ENCODE results near the gene VAMP1.
"Not testable (repeated sequence)": the region's sequence is repeated elsewhere in the genome, so short reads cannot be mapped to it uniquely, and the experiment has no call there.

The VAMP1 gene

DNA sequence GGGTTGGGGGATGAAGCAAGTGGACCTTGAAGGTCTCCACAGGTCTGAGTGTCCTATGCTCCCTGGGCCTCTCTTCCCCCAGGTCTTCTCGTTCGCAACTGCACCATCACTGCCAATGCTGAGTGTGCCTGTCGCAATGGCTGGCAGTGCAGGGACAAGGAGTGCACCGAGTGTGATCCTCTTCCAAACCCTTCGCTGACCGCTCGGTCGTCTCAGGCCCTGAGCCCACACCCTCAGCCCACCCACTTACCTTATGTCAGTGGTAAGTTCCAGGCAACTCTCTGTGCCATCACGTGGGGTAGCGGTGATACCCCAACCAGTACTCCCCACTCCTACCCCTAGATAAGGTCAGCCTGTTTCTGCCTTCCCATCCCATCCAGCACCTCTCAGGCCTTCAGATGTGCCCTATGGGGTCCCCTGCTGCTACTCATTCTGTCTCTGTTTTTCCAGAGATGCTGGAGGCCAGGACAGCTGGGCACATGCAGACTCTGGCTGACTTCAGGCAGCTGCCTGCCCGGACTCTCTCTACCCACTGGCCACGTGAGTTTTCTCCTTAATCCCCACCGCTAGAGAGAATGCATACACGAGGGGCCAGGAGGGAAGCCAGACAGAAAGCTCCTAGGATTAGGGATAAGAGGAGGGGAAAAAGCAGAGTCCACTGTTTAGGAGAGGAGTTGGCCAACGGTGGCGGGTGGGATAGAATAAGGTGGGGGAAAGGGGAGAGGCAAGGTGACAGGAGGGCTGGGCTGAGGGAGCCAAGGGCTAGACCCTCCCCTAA lies 20.2 kb downstream of the VAMP1 start:
- DNase-seq: no peak

DNA sequence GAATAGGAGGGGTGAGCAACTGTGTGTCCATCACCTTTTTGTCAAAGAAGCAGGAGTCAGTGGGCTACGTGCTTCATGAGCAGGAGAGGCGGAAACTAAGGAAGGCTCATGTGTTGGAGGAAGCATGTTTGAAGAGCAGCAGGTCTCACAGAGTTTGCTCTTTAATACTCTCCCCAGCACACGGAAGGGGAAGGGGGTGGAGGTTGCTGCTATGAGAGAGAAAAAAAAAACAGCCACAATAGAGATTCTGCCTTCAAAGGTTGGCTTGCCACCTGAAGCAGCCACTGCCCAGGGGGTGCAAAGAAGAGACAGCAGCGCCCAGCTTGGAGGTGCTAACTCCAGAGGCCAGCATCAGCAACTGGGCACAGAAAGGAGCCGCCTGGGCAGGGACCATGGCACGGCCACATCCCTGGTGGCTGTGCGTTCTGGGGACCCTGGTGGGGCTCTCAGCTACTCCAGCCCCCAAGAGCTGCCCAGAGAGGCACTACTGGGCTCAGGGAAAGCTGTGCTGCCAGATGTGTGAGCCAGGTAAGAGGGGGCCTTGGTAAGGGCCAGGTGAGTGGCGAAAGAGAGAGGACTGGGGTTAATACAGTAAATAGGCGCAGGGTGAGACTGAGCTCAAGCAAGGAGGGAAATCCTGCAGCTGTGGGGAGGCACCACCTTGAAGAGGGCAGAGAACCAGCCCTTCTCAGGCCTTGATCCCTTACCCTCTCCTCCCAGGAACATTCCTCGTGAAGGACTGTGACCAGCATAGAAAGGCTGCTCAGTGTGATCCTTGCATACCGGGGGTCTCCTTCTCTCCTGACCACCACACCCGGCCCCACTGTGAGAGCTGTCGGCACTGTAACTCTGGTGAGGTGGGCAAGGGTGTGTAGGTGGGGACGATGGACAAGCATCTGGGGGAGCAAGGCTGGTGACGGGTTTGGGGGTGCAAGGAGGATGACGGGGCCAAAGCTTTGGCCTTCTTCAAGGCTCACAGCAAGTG lies 25.5 kb downstream of the VAMP1 start, which contains the start of gene CD27:
Gene CD27 (plus strand): TSS at position 252 of the 985 bp plus-strand sequence. CDS start 141 bp downstream, at position 393.
- no peak for DNase-seq

DNA sequence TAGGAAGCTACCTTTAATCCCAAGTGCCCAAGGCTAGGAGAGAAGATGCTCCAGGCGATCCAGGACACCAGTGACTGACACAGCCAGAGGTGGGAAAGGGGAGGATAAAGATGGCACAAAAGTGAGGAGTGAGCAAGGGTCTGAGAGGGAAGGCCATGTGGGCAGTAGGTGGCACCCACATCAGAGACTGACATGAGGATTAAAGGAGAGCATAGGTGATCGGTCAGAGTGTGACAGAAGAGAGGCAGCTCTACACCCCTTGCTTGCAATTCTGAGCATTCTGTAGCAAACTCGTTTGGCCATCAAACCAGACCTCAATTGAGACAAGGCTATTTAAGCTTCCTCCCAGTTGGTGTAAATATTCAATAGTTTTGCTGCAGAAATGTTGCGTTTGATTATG lies 26.4 kb downstream of the VAMP1 start:
- DNase-seq: no peak

DNA sequence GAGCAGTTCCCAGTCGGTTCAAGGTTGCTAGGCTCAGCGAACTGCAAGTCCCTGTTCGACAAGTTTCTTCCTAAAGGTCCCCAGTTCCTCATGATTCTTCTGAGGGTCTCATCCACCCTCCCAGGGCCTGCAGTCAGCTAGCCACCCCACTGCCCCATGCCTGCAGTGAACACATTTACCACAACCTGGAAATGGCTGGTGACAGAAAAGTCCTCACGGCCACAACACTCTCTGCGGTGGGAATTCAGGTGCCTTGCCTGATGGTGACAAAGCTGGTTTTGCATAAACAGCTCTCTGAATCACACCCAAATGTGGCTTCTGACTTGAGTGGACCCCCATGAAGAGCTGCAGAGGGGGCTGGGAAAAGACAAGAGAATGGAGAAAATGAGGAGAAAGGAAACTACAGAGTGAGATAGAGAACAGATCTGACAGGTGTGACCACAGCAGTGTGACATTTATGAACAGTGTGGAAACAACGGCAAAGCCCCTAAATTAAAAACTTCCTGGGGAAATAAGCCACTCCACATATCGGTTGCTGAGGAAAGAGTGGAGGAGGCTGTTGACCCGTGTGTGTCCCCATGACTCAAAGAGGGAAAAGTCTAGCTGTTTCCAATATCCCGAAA lies 27.0 kb downstream of the VAMP1 start:
- DNase-seq: no peak

DNA sequence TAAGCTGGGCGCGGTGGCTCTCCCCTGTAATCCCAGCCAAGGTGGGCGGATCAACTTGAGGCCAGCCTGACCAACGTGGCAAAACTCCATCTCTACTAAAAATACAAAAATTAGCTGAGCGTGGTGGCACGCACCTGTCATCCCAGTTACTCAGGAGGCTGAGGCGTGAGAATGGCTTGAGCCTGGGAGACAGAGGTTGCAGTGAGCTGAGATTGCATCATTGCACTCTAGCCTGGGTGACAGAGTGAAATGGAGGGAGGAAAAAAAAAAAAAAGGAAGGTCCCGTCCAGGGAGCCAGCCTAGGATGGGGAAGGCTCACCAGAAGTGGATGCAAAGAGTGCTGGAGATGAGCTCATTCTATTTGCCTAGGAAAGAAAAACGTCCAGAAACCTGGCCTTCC lies 27.6 kb downstream of the VAMP1 start:
- DNase-seq: no peak

DNA sequence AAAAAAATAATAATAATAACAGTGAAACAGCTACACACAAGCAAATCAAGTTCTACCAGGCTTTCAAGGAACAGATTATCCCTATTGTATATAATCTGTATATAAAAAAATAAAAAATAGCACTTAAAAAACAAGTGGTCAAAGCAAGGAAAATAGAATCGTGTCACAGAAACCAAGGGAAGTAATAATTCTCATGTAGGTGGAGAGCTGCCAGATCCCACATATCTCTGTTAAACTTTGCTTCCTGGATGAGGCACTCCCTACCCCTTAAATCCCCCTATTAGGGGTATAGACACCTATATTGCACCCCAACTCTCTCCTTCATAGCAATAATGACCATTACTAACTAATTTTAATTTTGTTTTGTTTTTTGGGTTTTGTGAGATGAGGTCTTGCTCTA lies 30.1 kb downstream of the VAMP1 start:
- no peak for DNase-seq

DNA sequence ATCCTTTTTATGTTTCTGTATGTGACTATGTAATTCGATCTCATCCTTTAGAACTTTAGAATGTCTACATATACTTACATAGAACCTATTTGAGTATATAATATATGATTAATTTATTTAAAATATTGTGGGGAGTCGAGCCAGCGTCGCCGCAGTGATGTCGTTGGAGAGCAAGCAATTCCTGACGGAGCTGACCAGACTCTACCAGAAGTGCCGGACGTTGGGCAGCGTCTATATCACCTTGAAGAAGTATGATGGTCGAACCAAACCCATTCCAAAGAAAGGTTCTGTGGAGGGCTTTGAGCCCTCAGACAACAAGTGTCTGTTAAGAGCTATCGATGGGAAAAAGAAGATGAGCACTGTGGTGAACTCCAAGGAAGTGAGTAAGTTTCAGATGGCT lies 32.1 kb downstream of the VAMP1 start:
- no peak for DNase-seq

DNA sequence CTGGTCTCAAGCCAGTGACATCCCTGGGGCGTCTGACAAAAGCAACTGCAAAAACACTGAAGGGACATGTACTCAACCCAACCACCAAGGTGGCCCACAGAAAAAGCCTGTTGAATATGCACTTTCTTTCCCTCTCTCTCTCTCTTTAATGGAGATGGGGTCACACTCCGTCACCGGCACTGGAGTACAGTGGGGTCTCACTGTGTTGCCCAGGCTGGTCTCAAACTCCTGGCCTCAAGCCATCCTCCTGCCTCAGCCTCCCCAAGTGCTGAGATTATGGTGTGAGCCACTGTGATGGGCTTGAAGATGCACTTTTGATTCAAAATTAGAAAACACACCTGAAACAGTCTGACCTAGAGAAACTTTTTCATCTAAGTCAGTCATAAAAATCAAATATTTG lies 32.9 kb downstream of the VAMP1 start:
- no peak for DNase-seq

DNA sequence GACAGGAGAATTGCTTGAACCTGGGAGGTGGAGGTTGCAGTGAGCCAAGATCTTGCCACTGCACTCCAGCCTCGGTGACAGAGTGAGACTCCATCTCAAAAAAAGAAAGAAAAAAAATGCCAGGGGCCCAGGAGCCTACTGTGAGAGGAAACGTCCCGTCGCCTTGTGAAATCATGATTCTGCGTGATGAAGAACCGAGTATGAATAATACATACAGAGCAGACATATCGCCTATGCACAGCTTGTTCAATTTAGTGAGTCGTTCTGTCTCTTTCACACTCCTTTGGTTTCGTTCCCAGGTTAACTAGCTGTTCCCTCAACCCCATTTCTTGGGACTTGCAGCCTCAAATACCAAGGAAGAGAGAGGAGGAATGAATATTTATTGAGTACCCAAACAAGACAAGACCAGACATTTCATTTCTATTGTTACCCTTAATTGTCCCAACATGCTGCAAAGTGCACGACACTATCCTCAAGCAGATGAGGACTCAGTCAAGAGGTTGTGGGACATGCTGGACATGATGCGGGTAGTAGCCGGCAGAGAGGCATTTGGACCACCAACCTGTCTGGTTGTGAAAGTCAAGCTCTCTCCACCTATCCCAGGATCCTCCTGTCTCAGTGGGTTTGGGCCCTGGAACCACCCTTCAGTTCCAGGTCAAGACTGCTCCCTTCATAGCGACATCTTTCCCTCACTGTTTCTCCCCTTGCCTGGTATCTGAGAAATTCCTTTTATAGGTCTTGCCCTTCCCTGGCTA lies 34.3 kb downstream of the VAMP1 start:
- no peak for DNase-seq

DNA sequence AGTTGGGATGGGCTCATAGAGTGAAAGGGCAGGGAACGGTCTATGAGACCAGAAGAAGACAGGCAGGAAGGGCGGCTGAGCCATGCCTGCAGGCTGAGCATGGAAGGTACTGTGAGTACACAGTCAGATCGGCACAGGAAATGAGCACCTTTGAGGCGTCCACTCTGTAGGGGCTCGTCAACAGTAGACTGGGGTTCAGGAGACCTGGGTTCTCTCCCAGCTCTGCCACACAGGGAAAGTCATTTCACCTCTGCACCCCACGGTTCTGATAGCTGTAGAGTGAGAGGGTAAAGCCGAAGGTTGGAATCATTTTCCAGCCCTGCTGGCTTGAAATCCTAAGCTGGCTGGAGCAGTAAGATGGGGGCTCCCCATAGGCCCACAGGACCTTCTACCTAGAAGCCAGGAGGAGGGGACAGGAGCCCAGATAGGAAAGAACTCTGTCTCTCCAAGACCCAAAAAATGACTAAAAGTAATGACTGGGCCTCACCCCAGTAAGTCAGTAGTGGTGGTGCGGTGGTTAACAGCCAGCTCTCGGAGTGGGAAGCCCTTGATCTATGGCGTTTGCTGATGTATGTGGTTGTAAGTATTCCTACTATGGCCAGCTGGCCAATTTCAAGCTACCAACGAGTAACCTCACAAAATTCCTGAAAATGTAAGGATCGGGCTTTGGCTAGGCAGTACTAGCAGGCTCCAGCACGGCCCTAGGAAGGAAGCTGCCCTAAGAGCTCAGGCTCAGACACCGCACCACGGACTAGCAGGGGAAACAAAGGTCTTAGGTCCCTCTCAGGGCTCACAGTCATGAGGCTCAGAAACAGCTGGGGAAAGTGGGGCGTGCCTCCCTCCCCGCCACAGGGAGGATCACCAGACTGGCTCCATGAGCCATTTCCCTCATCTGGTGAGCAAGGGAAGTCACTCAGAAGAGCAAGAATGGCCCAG lies 36.0 kb downstream of the VAMP1 start:
- DNase-seq: no peak

DNA sequence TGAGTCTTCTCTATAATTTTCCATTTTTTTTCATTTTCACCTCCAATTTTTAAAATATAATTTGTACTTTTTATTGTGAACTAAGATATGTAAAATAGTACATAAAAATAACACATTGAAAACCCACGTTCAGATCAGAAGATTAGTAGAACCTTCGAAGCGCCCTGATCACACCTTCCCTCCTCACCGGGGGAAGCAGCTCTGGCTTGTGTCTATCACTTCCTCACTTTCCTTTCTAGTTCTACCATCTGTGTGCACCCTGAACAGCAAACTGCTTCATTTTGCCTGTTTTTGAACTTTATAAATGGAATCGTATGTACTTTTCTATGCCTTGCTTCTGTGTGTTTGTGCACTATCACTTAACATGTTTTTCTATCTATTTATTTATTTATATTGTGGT lies 37.5 kb downstream of the VAMP1 start:
- no peak for DNase-seq

DNA sequence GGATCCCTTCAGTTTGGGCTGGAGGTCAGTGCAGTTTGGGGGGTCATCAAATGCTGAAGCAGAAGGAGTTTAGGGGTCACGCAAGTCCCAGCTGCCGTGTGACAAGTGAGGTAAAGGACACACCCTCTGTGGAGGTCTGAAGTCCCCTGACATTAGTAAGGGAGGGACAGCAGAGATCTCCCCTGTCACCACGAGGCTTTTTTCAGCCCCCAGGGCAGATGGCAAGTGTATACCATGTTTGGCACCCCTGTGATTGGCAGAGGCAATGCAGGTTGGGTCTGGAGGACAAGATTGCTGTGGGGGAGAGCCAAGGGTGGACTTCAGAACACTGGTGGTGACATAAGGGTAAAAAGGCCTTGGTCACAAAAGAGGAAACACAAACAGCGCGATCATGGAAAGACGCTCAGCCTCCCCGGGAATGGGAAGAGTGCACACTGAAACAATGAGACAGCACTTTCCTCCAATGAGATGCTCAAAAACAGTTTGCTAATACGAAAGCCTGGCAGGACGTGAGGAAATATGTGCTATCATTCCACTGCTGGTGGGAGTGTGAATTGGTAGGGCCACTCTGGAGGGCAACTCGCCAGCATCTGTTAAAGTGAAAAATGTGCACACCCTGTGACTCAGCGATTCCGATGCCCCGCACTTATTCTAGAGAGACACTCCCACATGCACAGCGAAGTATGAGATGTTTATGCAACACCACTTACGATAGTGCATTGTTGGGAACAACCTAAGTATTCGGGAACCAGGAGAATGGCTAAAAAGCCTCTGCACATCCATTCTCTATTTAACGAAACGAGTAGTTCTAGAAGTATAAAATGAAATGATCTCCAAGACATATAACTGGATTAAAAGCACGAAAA lies 40.1 kb downstream of the VAMP1 start:
- DNase-seq: peak; percentile 66

DNA sequence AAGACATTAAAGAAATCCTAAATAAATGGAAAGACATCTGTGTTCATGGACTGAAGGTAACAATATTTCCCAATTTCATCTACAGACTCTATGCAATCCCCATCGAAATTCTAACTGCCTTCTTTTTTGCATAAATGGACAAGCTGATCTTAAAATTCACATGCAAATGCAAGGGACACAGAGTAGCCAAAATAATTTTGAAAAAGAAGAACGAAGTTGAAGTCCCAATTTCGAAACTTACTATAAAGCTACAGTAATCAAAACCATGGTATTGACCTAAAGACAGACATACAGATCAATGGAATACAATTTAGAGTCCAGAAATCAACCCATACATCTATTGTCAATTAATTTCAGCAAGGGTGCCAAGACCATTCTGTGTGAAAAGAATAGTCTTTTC lies 42.2 kb downstream of the VAMP1 start:
- DNase-seq: no peak

DNA sequence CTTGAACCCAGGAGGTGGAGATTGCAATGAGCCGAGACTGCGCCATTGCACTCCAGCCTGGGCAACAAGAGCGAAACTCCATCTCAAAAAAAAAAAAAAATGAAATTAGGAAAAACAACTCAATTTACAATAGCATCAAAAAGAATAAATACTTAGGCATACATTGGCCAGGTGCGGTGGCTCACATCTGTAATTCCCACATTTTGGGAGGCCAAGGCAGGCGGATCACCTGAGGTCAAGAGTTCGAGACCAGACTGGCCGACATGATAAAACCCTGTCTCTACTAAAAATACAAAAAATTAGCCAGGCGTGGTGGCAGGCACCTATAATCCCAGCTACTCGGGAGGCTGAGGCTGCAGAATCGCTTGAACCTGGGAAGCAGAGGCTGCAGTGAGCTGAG lies 42.7 kb downstream of the VAMP1 start:
- not testable (repeated sequence) for DNase-seq

DNA sequence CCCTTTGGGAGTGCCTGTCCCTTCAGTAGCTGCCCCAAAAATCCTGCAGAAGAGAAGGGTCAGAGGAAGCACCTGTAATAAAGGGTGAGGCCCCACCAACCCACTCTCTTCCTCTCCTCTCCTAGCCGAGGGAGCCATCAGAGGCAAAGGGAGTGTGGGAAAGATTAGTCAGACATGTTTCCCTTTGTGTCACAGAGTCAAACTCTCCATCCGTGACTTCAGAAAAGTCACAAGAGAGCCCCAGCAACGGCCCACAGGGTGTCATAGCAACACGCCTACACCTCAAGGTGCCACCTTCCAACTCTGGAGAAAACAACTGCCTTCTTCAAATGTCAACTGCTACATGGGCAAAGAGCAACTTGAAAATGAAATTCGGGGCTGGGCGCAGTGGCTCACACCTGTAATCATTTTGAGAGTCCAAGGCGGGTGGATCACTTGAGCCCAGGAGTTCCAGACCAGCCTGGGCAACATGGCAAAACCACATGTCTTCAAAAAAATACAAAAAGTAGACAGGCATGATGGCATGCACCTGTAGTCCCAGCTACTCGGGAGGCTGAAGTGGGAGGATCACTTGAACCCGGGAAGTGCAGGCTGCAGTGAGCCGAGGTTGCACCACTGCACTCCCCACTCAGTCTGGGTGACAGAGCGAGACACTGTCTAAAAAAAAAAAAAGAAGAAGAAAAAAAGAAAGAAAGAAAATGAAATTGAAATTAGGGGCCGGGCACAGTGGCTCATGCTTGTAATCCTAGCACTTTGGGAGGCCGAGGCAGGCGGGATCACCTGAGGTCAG lies 43.4 kb downstream of the VAMP1 start:
- DNase-seq: peak; percentile 90

DNA sequence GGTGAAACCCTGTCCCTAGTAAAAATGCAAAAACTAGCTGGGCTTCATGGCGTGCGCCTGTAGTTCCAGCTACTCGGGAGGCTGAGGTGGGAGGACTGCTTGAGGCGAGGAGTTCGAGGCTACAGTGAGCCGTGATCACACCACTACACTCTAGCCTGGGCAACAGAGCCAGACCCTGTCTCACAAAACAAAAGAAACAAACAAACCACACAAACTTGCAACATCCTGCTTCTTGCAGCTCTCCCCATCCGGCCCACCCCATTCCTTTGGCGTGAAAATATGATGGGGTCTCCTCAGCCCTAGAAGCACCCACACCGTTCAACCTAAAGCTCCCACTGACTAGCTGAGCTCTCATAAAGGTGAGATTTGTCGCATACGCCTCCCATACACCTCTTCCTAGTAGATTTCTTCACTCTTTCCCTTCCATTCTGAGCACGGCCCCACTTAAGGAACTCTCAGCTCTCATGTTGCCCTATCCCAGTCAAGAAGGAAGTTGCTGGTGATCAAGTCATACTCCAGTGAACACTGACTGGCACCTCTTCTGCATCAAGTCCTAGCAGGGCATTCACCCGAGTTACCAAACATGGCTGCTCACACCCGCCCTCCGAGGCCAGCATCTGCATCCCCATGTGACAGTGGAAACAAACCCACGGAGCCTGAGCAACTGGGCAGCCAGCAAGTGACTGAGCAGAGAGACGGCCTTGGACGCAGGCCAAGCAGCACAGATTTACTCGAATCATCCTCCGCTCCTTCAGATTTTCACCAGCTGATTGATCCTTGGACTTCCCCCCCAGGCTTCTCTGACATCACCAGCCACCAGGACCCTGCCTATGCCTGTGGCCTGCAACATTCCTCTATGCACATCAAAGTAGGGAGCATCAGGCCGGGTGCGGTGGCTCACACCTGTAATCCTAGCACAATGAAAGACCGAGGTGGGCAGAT lies 44.6 kb downstream of the VAMP1 start:
- no peak for DNase-seq

DNA sequence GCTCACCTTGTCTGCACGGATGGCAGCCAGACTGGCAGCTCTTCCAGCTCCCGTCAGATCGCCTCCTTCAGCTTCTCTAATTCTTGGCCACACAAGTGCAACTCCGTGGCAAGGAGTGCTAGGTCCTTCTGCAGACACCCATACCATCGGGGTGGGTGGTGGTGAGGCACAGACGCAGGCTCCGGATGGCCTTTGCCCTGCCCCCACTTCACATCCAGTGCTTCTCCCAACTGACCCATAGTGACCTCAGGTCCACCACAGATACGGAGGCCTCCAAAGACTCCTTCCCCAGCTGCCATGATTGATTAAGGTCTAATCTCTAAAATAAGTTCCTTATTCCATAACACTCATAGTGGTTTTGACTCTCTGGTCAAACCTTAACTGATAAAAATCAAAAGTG lies 45.6 kb downstream of the VAMP1 start:
- no peak for DNase-seq

DNA sequence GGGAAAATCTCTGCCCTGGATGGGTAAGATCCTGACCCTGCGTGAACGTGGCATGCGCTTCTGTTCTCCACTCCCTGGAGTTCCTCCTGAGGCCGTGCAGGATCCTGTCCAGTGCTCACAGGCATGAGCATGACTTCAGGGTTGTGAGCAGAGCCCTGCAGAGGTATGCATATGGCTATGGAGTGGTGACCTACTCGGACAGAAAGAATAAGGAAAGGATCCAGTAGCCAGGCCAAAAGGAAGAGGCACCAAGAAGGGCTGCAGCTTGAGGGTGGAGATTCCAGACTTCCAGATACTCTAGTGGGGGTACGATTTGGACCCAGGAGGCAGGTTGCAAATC lies 46.5 kb downstream of the VAMP1 start:
- DNase-seq: no peak
